ENCODE results near the gene TBC1D16. TPM values are rescaled to one million over a fixed set of nuclear protein-coding genes. Genes with fewer than 3 reads are reported as not detected.

Gene TBC1D16
- total RNA-seq, 1 donor from 2014 or later: 23.7 TPM

DNA sequence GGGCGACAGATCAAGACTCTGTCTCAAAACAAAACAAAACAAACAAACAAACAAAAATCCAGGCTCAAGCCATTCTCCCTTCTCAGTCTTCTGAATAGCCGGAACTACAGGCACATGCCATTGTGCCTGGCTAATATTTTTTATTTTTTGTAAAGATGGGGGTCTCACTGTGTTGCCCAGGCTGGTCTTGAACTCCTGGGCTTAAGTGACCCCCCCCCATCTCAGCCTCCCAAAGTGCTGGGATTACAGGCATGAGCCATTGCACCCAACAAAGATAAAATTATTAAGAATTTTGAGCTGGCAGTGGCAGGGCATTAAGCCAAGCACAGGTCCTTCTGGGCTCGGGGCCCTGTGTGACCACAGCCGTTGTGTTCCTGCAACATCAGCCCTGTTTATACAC lies 126.6 kb downstream of the TBC1D16 start:
- no peak for FAIRE-seq
- TF ChIP-seq, protein P1, sequence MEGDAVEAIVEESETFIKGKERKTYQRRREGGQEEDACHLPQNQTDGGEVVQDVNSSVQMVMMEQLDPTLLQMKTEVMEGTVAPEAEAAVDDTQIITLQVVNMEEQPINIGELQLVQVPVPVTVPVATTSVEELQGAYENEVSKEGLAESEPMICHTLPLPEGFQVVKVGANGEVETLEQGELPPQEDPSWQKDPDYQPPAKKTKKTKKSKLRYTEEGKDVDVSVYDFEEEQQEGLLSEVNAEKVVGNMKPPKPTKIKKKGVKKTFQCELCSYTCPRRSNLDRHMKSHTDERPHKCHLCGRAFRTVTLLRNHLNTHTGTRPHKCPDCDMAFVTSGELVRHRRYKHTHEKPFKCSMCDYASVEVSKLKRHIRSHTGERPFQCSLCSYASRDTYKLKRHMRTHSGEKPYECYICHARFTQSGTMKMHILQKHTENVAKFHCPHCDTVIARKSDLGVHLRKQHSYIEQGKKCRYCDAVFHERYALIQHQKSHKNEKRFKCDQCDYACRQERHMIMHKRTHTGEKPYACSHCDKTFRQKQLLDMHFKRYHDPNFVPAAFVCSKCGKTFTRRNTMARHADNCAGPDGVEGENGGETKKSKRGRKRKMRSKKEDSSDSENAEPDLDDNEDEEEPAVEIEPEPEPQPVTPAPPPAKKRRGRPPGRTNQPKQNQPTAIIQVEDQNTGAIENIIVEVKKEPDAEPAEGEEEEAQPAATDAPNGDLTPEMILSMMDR (IDR thresholded peaks at IDR 0.05; ENCODE audit: insufficient read depth, low read length, severe bottlenecking): no peak
- H3K27me3 ChIP-seq (ENCODE audit: control insufficient read depth, insufficient read depth, low read length): peaks cover 2% of the 10 kb centered on the region

DNA sequence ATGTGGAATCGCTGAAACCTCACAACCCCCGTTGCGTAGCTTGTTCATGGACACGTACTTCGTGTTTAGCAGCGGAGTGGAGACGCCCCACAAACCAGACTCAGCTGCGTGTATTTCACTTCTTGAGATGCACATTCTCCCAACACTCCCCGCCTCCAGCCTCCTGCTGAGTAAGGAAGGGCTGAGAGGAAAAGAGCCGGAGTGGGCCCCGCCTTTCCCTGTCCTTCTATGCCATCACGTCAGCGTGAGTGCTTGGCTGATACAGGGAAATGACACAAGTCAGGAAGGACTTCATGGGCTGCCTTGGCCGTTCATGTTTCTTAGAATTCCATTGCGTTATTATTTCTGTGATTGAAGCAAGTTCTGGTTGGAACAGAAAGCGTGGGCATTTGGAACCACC lies 127.8 kb downstream of the TBC1D16 start:
- H3K27me3 ChIP-seq (ENCODE audit: control insufficient read depth, insufficient read depth, low read length): peaks cover 2% of the 10 kb centered on the region
- DNase-seq (ENCODE audit: low read depth) (peak; percentile 19), FAIRE-seq (no peak)
- TF ChIP-seq, protein P1 (IDR thresholded peaks at IDR 0.05; ENCODE audit: insufficient read depth, low read length, severe bottlenecking): no peak
- no peak overlapping the region for H3K4me3 ChIP-seq (ENCODE audit: low read depth, low read length)
- H3K36me3 ChIP-seq (ENCODE audit: control insufficient read depth, insufficient read depth, low read length): no peaks in the 10 kb centered on the region

More for the DNA sequence above, 126.6 kb downstream of the TBC1D16 start:
- Histone ChIP-seq H3K36me3 (ENCODE audit: control insufficient read depth, insufficient read depth, low read length) (no peaks in the 10 kb centered on the region), H3K4me3 (ENCODE audit: low read depth, low read length) (no peak overlapping the region)
- DNase-seq (ENCODE audit: low read depth): no peak

DNA sequence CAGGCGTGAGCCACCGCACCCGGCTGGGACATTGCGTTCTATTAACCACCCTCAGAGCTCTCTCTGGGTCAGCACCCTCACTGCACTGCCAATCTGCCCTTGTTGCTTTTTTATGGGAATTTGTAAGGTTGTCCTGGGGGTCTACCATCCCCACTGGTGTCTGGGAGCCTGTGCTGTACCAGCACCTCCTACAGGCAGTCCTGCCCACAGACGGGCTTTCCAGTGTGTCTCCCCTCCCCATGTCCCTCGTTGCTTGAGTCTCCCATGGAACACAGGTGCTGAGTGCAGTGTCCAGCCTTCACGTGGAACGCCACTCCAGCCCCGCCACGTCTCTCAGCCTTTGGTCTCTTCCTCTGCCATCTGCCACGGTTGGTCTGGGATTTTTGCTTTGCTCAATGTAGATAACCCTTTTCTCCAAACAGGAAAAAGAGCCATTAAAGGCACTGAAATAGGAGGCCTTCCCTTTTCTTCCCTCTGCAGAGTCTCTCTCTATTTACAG lies 128.4 kb downstream of the TBC1D16 start:
- Histone ChIP-seq H3K4me3 (ENCODE audit: low read depth, low read length) (no peak overlapping the region), H3K36me3 (ENCODE audit: control insufficient read depth, insufficient read depth, low read length) (no peaks in the 10 kb centered on the region), H3K27me3 (ENCODE audit: control insufficient read depth, insufficient read depth, low read length) (peaks cover 2% of the 10 kb centered on the region)
- DNase-seq (ENCODE audit: low read depth) (no peak), FAIRE-seq (no peak)
- TF ChIP-seq, protein P1 (IDR thresholded peaks at IDR 0.05; ENCODE audit: insufficient read depth, low read length, severe bottlenecking): no peak

DNA sequence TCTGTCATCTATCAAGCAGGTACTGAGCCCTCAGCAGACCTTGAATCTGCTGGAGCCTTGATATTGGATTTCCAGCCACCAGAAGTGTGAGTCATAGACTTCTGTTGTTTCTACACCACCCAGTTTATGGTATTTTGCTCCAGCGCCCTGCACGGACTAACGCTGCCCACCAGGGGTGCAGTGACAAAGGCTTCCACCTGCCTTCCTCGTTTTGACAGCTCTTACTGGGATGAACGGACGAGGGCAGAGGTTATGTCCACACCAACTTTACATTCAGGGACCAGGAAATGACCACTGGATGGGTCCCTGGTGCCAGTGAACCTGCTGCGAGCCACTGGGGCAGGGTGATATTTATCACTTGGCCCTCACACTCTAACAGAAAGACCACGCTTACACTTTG lies 129.8 kb downstream of the TBC1D16 start:
- FAIRE-seq: no peak
- peak; percentile 18 for DNase-seq (ENCODE audit: low read depth)
- Histone ChIP-seq H3K27me3 (ENCODE audit: control insufficient read depth, insufficient read depth, low read length) (peaks cover 2% of the 10 kb centered on the region), H3K36me3 (ENCODE audit: control insufficient read depth, insufficient read depth, low read length) (no peaks in the 10 kb centered on the region), H3K4me3 (ENCODE audit: low read depth, low read length) (no peak overlapping the region)
- TF ChIP-seq, protein P1 (IDR thresholded peaks at IDR 0.05; ENCODE audit: insufficient read depth, low read length, severe bottlenecking): peak; percentile 4

DNA sequence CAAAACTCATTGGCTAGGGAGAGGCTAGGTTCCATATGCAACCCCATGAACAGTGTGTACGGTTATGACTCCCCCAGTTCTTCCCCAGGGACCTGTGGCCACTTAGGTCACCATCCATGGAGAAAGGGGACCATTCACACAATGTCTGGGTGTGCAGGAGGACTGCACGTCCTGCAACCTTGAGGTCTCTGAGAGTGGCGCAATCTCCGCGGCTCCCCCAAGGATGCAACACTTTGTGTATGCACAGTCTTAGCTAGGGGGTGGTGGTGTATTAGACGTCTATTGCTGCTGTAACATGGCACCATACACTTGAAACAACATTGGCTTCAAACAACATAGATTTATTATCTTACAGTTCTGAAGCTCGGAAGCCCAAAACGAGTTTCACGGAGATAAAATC lies 130.8 kb downstream of the TBC1D16 start:
- peaks cover 2% of the 10 kb centered on the region for H3K27me3 ChIP-seq (ENCODE audit: control insufficient read depth, insufficient read depth, low read length)
- no peak overlapping the region for H3K4me3 ChIP-seq (ENCODE audit: low read depth, low read length)
- TF ChIP-seq, protein P1 (IDR thresholded peaks at IDR 0.05; ENCODE audit: insufficient read depth, low read length, severe bottlenecking): no peak
- H3K36me3 ChIP-seq (ENCODE audit: control insufficient read depth, insufficient read depth, low read length): no peaks in the 10 kb centered on the region
- no peak for DNase-seq (ENCODE audit: low read depth)
- FAIRE-seq: peak; percentile 7

DNA sequence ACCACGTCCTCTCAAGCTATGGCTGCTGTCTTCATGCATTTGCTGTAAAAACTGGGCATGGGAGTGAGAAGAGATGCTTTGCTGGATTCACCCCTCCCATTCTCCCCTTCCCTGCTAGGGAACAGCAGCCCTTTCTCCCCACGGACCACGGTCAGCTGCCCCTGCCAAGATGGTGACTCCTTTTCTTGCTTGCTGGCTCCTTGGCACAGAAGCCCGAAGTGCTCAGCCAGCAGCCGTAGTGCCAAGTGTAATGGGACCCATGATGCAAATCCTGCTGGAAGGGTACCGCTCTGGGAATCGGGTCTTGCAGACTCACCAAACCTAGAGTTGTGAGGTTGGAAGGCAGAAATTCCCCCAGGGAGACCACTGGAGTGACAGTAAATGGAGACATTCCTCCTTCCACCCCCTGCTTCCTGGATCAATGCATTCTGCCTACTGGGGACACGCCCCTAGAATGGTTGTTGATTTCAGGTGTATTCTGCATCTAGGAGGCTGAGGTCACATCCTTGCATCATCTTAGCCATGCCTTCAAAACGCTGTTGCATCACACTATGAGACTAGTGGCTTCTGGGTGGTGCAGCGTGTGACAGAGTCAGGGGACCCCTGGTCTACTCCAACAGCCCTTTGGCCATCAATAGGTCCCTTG lies 133.4 kb downstream of the TBC1D16 start:
- no peak for FAIRE-seq
- Histone ChIP-seq H3K27me3 (ENCODE audit: control insufficient read depth, insufficient read depth, low read length) (peaks cover 3% of the 10 kb centered on the region), H3K4me3 (ENCODE audit: low read depth, low read length) (no peak overlapping the region), H3K36me3 (ENCODE audit: control insufficient read depth, insufficient read depth, low read length) (no peaks in the 10 kb centered on the region)
- peak; percentile 4 for DNase-seq (ENCODE audit: low read depth)
- TF ChIP-seq, protein P1 (IDR thresholded peaks at IDR 0.05; ENCODE audit: insufficient read depth, low read length, severe bottlenecking): no peak

All from bronchial epithelial cell (primary cell).